Kidney epithelial cell (primary cell): ENCODE measurements around the gene KCNK18. TPM values are rescaled to one million over a fixed set of nuclear protein-coding genes. Genes with fewer than 3 reads are reported as not detected.

Experiments
- DNase-seq: peaks from one replicate; pipeline ENCODE4 v3.0.0-alpha.2; 2010; ENCODE audit warnings: low read depth
- H3K27me3 ChIP-seq: 2 replicates; pipeline ENCODE4 v1.6.0; 2011; ENCODE audit warnings: low read length; ENCODE audit not compliant: control insufficient read depth, insufficient read depth
- H3K36me3 ChIP-seq: 2 replicates; pipeline ENCODE4 v1.5.1; 2011; ENCODE audit warnings: low read length; ENCODE audit not compliant: control insufficient read depth, insufficient read depth
- H3K4me3 ChIP-seq: 2 replicates; pipeline ENCODE4 v1.5.1; 2011; ENCODE audit warnings: low read depth, mild to moderate bottlenecking, control low read depth, low read length
- total RNA-seq: library from RNA; depleted of rRNA; stranded (reverse); fragments of >200 nt; gene quantifications from 2 replicates; pipeline ENCODE4 v1.2.3, GENCODE V29; 2015
- TF ChIP-seq, protein P1 (sequence below): IDR thresholded peaks from 2 replicates; pipeline ENCODE4 v1.5.1; 2011; ENCODE audit warnings: mild to moderate bottlenecking, moderate library complexity, low read length, control low read depth, inconsistent platforms; ENCODE audit not compliant: insufficient read depth, poor library complexity, severe bottlenecking

Gene KCNK18
- total RNA-seq, 1 donor from 2014 or later: not detected

DNA sequence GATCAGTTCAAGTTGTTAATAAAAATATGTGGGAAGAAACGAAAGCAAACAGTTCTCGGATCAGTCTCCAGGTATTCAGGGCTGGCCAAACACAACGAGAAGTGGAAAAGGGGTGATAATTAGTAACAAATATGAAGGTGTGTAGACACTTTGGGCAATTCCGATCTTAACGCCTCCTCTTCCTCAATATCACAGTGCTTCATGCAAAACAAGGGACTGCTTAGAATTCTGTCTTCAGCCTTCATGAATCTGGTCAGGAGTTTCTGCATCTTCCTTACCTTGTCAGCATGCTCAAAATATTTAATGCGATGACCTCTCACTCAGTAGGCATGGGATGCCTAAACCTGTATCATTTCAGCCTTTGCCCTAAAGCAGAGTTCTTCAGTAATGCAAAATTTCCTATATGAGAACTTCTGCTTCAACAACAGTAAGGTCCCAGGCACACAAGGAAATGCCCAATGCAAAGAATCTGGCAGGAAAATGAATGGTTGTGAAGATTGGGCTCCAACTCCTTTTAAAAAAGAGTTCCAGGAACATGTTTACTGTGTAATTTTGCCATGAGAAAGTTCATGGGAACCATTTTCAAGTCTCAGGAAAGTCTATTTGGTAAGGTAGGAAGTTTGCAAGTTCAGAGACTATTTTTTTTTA is 35.8 kb upstream of the KCNK18 start:
- H3K27me3 ChIP-seq: peaks cover 81% of the 10 kb centered on the region

DNA sequence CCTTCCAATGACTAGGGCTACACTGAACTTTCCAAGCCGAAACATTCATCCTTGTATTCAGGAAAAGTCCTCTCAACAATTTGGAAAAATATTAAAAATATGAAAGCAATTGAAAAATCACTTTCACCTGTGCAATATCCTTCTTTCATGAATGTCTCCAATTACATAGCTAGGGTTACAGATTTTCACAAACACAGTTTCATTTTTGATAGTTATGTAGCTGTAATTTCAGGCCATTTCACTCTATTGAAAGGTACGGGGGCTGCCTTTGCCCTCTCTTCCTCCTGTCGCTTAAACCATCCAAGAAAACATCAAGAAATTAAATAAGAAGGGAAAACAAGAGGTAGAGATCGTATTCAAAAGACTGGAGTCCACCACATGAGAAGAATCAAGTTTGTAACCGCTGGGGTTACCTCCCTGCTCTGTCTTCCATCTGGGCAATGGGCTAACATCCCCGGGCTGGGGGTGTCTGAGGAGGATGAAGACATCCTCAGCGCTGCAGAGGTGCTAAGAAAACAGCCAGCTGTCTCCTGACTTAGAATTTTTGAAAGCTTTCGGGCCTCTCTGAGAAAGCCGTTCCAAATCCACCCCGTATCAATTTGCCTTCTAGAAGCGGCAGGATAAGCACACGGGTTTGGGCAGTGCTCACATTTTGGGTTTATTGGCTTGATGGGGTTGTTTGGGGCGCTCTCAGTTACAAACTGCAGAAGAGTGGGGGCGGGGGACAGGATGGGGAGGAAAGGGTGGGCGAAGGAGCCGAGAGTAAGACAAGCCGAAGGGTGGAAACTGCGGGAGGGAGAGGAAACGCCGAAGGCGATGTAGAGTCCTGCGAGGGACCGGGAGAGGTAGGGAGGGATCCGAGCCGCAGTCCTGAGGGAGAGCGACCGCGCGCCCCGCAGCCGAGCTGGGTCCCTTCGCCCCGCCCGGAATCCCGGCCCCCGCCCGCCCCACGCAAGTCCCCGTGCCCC is 34.9 kb upstream of the KCNK18 start:
- peaks cover 86% of the 10 kb centered on the region for H3K27me3 ChIP-seq
- TF ChIP-seq, protein P1, sequence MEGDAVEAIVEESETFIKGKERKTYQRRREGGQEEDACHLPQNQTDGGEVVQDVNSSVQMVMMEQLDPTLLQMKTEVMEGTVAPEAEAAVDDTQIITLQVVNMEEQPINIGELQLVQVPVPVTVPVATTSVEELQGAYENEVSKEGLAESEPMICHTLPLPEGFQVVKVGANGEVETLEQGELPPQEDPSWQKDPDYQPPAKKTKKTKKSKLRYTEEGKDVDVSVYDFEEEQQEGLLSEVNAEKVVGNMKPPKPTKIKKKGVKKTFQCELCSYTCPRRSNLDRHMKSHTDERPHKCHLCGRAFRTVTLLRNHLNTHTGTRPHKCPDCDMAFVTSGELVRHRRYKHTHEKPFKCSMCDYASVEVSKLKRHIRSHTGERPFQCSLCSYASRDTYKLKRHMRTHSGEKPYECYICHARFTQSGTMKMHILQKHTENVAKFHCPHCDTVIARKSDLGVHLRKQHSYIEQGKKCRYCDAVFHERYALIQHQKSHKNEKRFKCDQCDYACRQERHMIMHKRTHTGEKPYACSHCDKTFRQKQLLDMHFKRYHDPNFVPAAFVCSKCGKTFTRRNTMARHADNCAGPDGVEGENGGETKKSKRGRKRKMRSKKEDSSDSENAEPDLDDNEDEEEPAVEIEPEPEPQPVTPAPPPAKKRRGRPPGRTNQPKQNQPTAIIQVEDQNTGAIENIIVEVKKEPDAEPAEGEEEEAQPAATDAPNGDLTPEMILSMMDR: no peak
- H3K4me3 ChIP-seq: no peak overlapping the region

More for the DNA sequence above, 35.8 kb upstream of the KCNK18 start:
- TF ChIP-seq, protein P1: no peak
- Histone ChIP-seq H3K4me3 (no peak overlapping the region), H3K36me3 (no peaks in the 10 kb centered on the region)
- no peak for DNase-seq

DNA sequence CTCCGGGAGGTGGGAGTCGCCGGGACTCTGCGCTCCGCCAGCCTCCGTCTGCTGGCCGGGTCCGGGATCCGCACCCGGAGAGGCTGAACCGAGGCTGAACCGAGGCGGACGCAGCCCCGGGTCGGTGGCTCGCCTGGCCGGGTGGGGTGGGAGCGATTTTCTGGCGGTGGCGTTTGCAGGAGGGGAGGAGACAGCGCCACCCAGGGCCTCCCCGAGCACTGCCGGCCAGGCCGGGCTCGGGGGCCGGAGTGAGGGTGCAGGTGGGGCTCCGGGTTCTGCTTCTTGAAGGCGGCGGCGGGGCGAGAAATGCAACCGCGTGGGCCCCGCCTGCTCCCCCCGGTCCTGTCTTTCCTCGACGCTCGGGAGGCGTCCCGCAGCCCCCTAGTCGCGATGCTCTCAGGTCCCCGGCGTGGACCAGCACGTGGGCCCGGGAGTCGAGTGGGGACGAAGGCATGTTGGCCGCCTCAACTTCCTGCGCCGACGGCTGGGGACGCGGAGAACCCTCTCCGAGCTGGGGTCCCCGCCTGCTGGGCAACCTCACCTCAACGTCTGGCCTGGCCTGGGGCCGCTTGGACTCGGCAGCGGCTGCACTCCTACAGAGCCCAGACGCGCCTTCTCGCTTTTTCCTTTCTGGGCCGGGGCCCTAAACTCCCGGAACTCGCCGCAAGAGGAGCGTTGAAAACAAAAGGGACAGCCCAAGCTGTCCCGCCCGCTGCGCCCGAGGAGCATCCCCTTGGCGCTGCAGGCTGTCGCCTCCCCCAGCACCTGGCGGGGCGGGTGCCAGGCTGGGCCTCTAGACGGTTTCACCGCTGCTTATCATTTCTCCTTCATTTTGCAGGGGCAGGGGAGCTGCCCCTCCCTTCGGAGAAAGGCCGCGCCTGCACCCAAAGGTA is 34.0 kb upstream of the KCNK18 start:
- H3K4me3 ChIP-seq: no peak overlapping the region
- H3K27me3 ChIP-seq: peaks cover 92% of the 10 kb centered on the region
- H3K36me3 ChIP-seq: no peaks in the 10 kb centered on the region
- no peak for DNase-seq
- TF ChIP-seq, protein P1: peak; percentile 26

More for the DNA sequence above, 34.9 kb upstream of the KCNK18 start:
- no peaks in the 10 kb centered on the region for H3K36me3 ChIP-seq
- no peak for DNase-seq

DNA sequence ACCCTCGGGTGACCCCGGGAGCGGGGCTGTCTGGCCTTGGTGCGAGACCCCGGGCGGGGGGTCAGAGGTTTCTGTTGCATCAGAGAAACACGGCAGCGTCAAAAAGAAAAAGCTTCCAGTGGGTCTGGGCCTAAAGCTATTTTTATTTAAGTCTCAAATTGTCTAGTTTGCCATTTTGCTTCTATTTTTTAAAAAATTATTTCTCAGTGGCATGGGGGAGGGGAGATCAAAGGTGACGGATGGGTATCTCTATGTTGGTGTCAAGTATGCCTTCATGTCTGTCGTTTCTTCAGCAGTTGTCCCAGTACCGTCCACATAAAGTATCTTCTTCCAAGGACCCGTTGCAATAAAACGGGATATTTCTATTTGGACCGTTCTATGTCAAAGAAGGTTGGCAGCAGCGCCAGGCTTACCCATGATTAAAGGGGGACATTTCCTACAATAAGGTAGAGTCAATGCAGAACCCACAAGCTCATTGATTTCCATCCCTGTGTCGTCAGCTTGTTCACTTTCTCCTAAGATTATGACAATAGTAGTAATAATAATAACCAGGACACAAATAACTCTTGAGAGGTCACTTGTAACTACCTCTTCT is 33.2 kb upstream of the KCNK18 start:
- peaks cover 95% of the 10 kb centered on the region for H3K27me3 ChIP-seq
- TF ChIP-seq, protein P1: no peak
- DNase-seq: no peak
- no peak overlapping the region for H3K4me3 ChIP-seq
- no peaks in the 10 kb centered on the region for H3K36me3 ChIP-seq
